ENCODE results near the gene FLNC.
A peak's percentile ranks its signal among the peaks of the same experiment; 100 is the strongest.

Gene FLNC

GRCh38 chr7:128863433-128863989, 33.3 kb downstream of the FLNC start:
- DNase-seq = peak; percentile 50 to 78

- DNase-seq = no peak
These were observed 35.1 kb downstream of the FLNC start for GRCh38 chr7:128865303-128865702.

- no peak for DNase-seq
These were observed 36.0 kb downstream of the FLNC start for GRCh38 chr7:128865996-128866877.

- DNase-seq = no peak
These were observed 37.0 kb downstream of the FLNC start for GRCh38 chr7:128867241-128867640.

- peak; percentile 78 to 82 for DNase-seq
These were observed 37.8 kb downstream of the FLNC start for GRCh38 chr7:128867842-128868623.

GRCh38 chr7:128868624-128869137, 38.5 kb downstream of the FLNC start:
- no peak for DNase-seq

- peak; percentile 67 to 82 for DNase-seq
These were observed 39.1 kb downstream of the FLNC start for GRCh38 chr7:128869138-128869943.

- no peak for DNase-seq
These were observed 39.7 kb downstream of the FLNC start for GRCh38 chr7:128869944-128870285.

- no peak for DNase-seq
These were observed 40.8 kb downstream of the FLNC start for GRCh38 chr7:128871050-128871449.

- DNase-seq = no peak
These were observed 42.2 kb downstream of the FLNC start for GRCh38 chr7:128872394-128872824.

- no peak for DNase-seq
These were observed 43.0 kb downstream of the FLNC start for GRCh38 chr7:128873234-128873633.

GRCh38 chr7:128874140-128875031, 44.2 kb downstream of the FLNC start:
- peak in 1 of 2 experiments; percentile 23 for DNase-seq

GRCh38 chr7:128875523-128875948, 45.3 kb downstream of the FLNC start:
- DNase-seq = no peak

GRCh38 chr7:128876127-128876526, 45.9 kb downstream of the FLNC start:
- no peak for DNase-seq

- no peak for DNase-seq
These were observed 46.4 kb downstream of the FLNC start for GRCh38 chr7:128876586-128876977.

- no peak for DNase-seq
These were observed 47.0 kb downstream of the FLNC start for GRCh38 chr7:128876978-128877755.

GRCh38 chr7:128877756-128878120, 47.5 kb downstream of the FLNC start:
- DNase-seq = no peak

- no peak for DNase-seq
These were observed 48.3 kb downstream of the FLNC start for GRCh38 chr7:128878226-128879105.

- DNase-seq = no peak
These were observed 49.3 kb downstream of the FLNC start for GRCh38 chr7:128879461-128879938.

All from NCI-H2081 (cell line).